ENCODE data around the gene MICU1. TPM values are rescaled to one million over a fixed set of nuclear protein-coding genes. Genes with fewer than 3 reads are reported as not detected.

Gene MICU1
- total and polyA plus RNA-seq, 2 experiments from 2014 or later = 27.5 to 52.3 TPM

GRCh38 chr10:72550239-72550638, 75.6 kb downstream of the MICU1 start (continued):
- TF ChIP-seq CTCF (conservative IDR thresholded peaks at IDR 0.05; ENCODE audit: low read depth in 2 of 2) (no peak), EZH2 (IDR thresholded peaks at IDR 0.05; ENCODE audit: low read depth, unreplicated experiment) (no peak), NANOG (IDR thresholded peaks at IDR 0.05; ENCODE audit: borderline replicate concordance) (no peak), STAT1 (IDR thresholded peaks at IDR 0.05; ENCODE audit: unreplicated experiment) (no peak), EZH2phosphoT487 (IDR thresholded peaks at IDR 0.05; ENCODE audit: unreplicated experiment) (no peak), ZNF114 (CRISPR knock-in tag; IDR thresholded peaks at IDR 0.05) (no peak), POLR2AphosphoS5 (IDR thresholded peaks at IDR 0.05; ENCODE audit: low read depth) (no peak), CREB1 (CRISPR knock-in tag; IDR thresholded peaks at IDR 0.05; ENCODE audit: low read depth) (no peak)
- TF ChIP-seq, protein P1, sequence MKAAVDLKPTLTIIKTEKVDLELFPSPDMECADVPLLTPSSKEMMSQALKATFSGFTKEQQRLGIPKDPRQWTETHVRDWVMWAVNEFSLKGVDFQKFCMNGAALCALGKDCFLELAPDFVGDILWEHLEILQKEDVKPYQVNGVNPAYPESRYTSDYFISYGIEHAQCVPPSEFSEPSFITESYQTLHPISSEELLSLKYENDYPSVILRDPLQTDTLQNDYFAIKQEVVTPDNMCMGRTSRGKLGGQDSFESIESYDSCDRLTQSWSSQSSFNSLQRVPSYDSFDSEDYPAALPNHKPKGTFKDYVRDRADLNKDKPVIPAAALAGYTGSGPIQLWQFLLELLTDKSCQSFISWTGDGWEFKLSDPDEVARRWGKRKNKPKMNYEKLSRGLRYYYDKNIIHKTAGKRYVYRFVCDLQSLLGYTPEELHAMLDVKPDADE (IDR thresholded peaks at IDR 0.05) = no peak

DNA sequence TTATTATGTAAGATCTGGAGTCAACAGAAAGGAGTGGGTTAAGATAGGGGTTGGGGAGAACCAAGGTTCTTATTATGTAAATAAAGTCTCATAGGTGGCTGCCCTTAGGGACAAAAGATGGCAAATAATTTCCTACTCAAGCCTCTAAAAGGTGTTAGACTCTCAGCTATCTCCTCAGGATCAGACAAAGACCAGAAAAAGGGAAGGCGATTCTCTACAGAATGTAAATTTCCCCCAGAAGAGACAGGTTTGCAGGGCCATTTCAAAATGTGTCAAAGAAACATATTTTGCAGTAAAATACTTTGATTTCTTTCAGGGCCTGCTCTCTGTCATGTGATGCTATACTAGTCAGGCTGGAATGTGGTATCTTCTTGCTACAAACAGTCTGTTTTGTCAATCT, 80.3 kb downstream of the MICU1 start:
- Mint-ChIP-seq H3K4me3 (no peak overlapping the region), H3K9me3 (peaks cover 24% of the 10 kb centered on the region), H3K4me1 (peaks cover 13% of the 10 kb centered on the region), H3K27ac (0 out of 2 replicates have a peak overlapping the region, but pooled peaks have one; percentile 4), H3K27me3 (ENCODE audit: insufficient read depth, low read depth, poor library complexity) (peaks cover 2% of the 10 kb centered on the region), H3K36me3 (ENCODE audit: low read depth) (peaks cover 58% of the 10 kb centered on the region)
- no peaks in the 10 kb centered on the region for H3K79me2 ChIP-seq (replicated peaks; ENCODE audit: insufficient read depth)
- DNase-seq (ENCODE audit: low spot score) (no peak), ATAC-seq (no peak; the same call in 2 of the 3 replicates)
- H3K27me3 ChIP-seq (ENCODE audit: insufficient read depth) = no peaks in the 10 kb centered on the region
- no peaks in the 10 kb centered on the region for H3K9me2 ChIP-seq (ENCODE audit: insufficient read depth)
- H2AFZ ChIP-seq = no peak overlapping the region
- TF ChIP-seq STAT1 (IDR thresholded peaks at IDR 0.05; ENCODE audit: unreplicated experiment) (no peak), POLR2AphosphoS5 (IDR thresholded peaks at IDR 0.05; ENCODE audit: low read depth) (no peak), NANOG (IDR thresholded peaks at IDR 0.05; ENCODE audit: borderline replicate concordance) (no peak), JUNB (IDR thresholded peaks at IDR 0.05; ENCODE audit: unreplicated experiment) (no peak), ZNF331 (CRISPR knock-in tag; IDR thresholded peaks at IDR 0.05; ENCODE audit: low read depth) (no peak), ZNF114 (CRISPR knock-in tag; IDR thresholded peaks at IDR 0.05) (no peak), ZNF462 (CRISPR knock-in tag; IDR thresholded peaks at IDR 0.05) (no peak)
- TF ChIP-seq, protein P2, sequence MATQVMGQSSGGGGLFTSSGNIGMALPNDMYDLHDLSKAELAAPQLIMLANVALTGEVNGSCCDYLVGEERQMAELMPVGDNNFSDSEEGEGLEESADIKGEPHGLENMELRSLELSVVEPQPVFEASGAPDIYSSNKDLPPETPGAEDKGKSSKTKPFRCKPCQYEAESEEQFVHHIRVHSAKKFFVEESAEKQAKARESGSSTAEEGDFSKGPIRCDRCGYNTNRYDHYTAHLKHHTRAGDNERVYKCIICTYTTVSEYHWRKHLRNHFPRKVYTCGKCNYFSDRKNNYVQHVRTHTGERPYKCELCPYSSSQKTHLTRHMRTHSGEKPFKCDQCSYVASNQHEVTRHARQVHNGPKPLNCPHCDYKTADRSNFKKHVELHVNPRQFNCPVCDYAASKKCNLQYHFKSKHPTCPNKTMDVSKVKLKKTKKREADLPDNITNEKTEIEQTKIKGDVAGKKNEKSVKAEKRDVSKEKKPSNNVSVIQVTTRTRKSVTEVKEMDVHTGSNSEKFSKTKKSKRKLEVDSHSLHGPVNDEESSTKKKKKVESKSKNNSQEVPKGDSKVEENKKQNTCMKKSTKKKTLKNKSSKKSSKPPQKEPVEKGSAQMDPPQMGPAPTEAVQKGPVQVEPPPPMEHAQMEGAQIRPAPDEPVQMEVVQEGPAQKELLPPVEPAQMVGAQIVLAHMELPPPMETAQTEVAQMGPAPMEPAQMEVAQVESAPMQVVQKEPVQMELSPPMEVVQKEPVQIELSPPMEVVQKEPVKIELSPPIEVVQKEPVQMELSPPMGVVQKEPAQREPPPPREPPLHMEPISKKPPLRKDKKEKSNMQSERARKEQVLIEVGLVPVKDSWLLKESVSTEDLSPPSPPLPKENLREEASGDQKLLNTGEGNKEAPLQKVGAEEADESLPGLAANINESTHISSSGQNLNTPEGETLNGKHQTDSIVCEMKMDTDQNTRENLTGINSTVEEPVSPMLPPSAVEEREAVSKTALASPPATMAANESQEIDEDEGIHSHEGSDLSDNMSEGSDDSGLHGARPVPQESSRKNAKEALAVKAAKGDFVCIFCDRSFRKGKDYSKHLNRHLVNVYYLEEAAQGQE (IDR thresholded peaks at IDR 0.05; ENCODE audit: unreplicated experiment) = no peak
- no peaks in the 10 kb centered on the region for H4K20me1 ChIP-seq (replicated peaks; ENCODE audit: insufficient read depth)
- 0 out of 2 replicates have a peak overlapping the region, but pooled peaks have one; percentile 20 for H3K27ac ChIP-seq (ENCODE audit: low read depth)
- peaks cover 17% of the 10 kb centered on the region; the same call in 1 of the 2 replicates for H3K36me3 ChIP-seq (ENCODE audit: insufficient read depth)
- H3K4me1 ChIP-seq (ENCODE audit: insufficient read depth) = peaks cover 14% of the 10 kb centered on the region; the same call in 1 of the 2 replicates
- H3F3A ChIP-seq (replicated peaks; ENCODE audit: low read depth) = no peaks in the 10 kb centered on the region
- H3K4me3 ChIP-seq = no peak overlapping the region
- no peak overlapping the region for H3K4me2 ChIP-seq

All from GM23338 (cell line).